HG03175 (cell line): ENCODE results near the gene BLVRB.

ENCODE experiments used
- ATAC-seq: cut with Tn5 transposase; IDR thresholded peaks from one replicate; pipeline ENCODE4 v1.9.1; 2021; ENCODE audit warnings: mild to moderate bottlenecking, moderate library complexity; ENCODE audit not compliant: unreplicated experiment

The BLVRB gene

DNA sequence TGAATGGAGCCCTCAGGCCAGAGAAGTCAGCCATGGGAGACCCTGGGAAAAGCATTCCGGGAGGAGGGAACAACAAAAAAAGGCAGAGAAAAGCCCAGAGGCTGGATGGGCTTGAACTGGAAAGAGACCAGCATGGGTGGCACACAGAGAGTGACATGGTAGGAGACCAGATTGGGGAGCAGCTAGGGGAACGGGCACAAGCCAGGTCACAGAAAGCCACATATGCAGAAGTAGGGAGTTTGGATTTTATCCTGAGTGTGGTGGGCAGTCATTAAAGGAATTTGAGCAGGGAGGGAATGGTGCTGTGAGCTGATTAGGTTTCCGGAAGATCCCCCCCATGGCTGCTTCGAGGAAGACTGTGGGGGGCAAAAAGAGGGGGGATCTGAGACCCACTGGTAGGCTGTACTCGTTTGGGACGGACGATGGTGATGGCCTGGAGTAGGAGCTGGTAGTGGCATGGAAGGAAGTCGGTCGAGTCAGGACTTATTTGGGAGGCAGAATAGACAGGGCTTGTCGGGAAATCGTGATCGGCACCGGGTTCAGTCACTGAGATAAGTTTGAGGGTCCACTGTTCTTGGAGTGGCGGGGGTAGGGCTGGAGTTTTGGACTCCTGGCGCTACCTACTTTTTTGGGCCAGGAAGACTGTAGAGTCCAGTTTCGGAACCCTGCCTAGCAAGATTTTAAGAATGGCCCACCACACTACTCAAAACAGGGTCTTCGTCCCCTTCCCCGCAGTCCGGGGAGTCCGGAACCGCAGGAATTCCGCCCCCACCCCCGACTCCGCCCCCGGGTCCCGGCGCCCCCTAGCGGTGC is 40.7 kb downstream of the BLVRB start:
- no peak for ATAC-seq

DNA sequence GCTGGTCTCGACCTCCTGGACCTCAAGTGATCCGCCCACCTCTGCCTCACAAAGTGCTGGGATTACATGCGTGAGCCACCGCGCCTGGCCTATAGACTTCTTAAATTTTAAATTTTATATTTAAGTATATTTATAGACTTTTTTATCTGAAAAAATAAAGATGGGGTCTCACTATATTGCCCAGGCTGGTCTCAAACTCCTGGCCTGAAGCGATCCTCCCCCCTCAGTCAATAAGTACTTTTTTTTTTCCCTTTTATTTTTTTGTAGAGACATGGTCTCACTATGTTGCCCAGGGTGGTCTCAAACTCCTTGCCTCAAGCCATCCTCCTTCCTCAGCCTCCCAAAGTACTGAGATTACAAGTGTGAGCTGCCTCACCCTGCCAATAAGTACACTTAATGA is 41.6 kb downstream of the BLVRB start:
- no peak for ATAC-seq

DNA sequence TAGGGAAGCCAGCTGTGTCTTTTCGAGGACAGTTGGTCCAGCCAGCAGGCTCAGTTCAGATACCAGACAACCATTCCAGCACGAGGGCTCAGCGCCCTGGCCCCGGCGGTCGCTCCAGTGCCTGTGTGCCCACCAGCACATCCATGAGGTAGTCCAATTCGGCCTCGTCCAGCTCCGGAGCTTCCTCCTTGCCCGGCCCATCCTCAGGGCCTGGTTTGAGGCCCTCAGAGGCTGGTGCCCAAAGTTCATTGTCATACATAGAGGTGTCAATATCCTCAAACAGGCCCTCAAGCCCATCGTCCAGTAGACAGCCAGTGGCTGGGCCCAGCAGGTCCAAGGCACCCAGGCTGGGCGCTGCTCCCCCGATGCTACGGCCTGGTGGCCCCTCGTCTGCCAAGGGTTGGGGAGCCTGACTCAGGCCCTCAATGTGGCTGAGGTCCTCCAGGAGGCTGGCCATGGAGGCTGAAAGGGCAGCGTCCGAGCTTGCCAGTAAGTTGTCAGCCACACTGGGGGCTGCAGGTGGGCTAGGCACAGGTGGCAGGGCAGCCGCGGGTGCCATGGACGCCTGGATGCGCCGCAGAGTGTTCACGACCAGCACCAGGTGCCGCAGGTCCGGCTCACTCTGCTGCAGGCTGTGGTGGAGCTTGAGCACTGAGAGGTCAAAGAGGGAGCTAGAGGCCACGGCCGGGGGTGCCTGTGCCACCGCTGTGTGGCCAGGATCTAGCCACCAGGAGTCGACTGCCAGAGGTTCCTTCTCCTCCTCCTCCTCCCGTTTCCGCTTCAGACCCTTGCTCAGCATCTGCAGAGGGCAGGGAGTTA is 42.6 kb downstream of the BLVRB start:
- ATAC-seq = no peak

DNA sequence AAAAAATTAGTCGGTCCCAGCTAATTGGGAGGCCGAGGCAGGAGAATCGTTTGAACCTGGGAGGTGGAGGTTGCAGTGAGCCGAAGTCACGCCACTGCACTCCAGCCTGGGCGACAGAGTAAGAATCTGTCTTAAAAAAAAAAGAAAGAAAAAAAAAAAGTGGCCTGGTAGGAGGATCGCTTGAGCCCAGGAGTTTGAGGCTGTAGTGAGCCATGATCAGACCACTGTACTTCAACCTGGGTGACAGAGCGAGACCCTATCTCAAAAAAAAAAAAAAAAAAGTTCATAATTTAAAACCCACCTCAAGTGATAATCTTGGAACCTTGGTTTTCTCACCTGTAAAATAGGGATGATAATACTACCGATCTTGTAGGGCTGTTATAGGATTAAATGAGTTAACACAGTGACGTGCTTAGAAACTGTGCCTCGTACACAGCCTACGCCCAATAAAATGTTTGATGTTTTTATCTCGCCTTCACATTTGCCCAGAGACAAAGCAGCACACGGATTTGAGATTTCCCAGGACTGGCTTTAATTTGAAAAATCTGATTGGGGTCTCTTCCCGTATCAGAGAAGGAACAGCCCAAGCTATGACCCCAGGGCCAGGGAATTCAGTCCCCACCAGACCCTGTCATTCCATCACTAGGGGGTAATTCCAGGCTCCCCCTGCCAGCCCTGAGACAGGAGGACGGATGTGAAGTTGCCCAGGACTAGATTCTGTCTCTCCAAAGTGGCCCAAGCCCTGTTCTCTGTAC is 43.4 kb downstream of the BLVRB start:
- ATAC-seq = no peak

DNA sequence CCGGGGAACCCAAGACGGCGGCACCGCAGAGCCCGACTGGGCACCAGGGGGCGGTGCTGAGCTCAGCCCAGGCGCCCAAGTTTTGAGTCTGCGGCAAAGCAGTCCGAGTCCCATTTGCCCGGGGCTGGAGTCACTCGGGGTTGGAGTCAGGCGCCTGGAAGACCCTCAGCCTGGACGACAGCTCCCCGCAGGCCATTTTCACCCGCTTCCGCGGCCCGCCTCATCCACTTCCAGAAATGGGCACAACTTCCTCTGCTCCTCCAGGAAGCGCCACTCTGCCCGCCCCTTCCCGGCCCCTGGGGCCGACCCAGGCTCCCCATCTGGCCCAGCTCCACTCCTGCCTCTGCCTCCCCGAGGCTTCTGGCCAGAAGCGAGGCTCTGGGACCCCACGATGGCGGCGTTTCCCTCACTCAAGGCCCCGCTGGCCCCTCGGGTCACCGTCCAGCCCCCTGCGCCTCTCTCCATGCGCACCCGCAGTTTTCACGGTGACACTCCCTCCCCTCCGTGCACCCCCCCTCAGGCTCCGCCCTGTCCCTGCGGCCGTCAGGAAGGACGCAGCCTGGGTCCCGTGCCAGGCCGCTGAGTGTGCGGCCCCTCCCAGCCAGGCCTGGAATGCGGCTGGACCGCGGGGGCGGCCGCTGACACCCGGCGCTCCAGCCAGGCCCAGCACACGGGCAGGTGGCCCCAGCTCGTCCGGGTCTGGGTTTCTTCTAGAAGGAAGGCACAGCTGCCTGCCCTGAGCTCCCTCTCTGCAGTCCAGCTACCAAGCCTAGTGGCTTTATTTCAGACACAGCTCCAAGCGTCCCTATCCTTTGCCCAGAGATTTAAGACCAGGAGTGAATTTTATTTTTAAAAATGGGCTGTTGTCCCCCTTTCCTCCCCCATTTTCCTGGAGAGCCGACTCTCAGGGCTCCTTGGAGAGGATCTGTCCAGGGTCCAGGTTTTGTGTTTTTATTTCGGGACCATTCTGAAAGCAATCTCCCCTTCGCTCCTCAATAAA is 44.5 kb downstream of the BLVRB start:
- peak; percentile 44 for ATAC-seq

DNA sequence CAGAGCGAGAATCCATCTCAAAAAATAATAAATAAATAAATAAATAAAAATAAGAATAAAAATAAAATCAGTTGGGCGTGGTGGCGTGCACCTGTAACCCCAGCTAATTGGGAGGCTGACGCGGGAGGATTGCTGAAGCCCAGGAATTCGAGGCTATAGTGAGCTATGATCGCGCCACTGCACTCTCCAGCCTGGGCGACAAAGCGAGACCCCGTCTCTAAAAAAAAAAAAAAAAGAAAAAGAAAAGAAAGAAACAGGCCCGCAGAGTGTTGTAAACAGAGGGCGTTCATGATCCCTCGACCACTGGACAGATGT is 45.1 kb downstream of the BLVRB start:
- ATAC-seq = no peak

DNA sequence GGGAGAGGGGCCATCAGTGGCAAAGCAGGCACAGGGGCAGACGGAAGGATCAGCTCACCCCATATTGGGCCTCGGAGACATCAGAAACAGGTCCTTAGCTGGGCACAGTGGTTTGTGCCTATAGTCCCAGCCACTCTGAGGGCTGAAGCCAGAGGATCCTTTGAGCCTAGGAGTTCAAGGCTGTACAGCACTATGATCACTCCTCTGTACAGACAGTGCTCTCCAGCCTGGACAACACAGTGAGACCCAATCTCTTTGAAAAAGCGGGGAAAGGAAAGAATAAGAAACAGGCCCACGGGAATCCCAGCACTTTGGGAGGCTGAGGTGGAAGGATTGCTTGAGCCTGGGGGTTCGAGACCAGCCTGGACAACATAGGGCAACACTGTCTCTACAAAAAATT is 45.8 kb downstream of the BLVRB start:
- no peak for ATAC-seq

DNA sequence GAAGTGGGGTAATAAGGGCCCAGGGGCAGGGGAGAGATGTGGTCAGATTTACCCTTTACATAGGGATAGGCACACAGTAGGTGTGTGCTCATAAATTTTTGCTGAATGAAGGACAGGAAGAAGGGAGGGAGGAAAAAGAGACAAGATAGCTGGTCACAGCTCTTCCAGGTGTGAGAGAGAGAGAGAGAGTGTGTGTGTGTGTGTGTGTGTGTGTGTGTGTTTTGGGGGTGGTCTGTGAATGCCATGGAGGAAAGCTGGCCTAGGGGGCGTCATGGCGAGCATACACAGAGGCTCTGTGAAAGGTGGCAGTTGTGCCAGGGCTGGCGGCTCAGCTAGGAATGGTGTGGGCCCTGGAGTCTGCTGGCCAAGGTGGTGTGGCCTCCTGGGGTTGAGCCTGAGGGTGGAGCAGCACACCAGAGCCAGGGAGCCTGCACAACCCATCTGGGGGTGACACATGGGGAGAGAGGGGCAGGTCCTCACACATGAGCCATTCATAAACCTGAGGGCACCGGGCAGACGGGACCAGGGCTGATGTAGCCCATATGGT is 46.4 kb downstream of the BLVRB start:
- no peak for ATAC-seq

DNA sequence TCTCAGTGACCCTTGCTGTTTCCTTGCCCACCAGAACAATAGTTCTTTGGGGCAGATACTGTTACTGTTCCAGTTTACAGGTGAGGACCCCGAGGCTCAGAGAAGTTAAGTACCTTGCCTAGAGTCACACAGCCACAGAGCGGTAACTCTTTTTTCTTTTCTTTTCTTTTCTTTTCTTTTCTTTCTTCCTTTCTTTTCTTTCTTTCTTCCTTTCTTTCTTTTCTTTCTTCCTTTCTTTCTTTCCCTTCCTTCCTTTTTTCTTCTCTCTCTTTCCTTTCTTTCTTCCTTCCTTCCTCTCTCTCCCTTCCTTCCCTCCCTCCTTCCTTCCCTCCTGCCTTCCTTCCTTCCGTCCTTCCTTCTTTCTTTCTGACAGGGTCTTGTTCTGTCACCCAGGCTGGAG is 47.5 kb downstream of the BLVRB start:
- ATAC-seq = no peak

DNA sequence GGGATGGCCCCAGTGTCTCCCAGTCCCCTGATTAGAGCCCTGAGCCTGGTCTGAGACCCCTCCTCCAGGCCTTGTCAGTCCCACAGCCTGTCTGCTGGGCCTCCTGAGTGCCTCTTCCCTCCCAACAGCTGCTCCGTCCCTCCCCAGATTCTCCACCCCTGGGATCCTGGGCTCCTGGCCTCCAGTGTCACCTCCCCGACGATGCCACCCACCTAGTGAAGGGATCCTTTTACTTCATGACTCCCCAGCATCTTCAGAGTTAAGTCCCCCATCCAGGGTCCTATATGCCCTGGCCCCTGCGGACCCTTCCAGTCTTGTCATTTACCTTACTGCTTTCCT is 47.9 kb downstream of the BLVRB start:
- ATAC-seq = no peak

DNA sequence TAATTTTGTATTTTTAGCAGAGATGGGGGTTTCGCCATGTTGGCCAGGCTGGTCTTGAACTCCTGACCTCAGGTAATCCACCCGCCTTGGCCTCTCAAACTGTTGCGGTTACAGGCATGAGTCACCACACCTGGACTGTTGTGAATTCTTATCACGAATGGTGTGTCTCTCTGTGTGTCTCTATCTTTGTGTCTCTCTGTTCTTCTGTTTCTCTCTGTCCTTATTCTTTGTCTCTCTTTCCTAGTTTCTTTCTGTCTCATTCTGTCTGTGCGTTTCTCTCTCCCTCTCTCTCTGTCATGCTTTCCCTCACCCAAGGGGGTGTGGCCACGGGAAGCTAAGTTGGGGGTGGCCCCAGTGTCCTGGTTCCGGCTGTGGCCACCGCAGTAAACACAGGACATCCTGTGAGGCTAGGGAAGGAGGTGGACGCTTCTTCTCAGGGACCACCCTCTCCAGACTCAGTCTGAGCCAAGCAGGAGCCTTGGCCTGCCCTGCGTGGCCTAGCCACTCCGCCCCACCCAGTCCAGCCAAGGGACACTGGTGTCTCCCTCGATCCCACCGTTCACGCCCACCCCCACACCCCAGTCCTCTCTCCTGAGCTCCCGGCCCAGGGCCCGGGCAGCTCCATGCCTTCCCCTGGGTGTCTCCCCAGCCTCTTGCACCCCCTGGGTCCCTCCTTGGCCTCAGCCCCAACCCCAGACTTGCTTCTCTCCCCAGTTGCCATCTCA is 48.5 kb downstream of the BLVRB start:
- ATAC-seq = no peak

DNA sequence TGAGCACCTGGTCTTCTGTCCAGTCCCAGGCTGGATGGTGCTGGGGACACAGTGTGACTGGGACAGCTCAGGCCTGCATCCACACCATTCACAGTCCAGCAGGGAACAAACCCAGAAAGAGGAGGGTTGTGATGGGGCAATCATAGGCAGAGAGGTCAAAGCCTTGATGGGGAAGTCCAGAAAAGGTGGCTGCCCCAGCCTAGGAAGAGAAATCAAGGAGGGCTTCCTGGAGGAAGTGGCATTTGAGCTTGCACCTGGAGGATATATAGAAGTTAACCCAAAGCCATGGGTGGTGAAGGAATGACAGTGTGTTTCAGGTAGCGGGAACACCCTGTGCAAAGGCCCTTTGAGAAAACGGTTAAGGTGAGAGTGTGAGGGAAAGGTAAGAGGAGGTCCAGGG is 49.8 kb downstream of the BLVRB start:
- ATAC-seq = no peak

DNA sequence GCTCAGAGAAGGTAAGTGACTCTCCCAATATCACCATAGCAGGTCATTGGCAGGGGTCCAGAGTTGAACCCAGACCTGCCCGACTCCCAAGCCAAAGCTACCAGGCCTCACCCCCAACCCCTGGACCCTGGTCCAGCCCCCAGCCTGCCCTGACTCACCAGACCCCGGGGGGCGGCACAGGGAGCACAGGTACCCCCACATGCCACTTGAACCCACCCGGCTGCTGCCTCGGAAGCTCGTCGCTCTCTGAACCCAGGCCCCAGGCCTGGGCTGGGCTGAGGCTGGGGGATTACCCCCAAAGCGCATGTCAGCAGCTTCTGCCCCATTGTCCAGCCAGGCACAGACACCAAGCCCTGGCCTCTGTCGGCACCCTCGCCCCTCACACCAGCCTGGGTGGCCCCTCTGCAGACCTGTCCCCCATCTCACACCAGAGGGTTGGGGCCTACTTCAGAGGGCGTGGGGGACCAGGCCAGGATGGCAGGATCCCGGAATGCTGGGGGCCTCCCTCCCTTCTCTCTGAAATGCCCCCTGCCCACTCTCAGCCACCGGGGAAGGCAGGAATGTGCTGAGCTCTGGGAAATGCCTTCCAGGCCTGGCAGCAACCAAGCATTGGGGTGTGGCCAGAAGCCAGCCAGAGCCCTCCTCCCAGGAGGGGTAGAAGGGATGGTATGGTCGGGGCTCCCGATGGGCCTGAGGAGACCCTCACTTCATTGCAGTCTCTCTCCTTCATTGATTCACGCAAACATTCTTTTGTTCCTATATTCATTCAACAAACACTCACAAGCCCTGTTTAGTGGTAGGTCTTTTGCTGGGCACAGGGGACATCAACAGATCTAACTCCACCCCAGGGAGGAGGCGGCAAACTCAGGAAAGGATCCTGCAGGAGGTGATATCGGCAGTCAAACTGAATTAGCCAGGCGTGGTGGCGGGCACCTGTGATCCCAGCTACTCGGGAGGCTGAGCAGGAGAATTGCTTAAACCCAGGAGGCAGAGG is 50.7 kb downstream of the BLVRB start:
- no peak for ATAC-seq

DNA sequence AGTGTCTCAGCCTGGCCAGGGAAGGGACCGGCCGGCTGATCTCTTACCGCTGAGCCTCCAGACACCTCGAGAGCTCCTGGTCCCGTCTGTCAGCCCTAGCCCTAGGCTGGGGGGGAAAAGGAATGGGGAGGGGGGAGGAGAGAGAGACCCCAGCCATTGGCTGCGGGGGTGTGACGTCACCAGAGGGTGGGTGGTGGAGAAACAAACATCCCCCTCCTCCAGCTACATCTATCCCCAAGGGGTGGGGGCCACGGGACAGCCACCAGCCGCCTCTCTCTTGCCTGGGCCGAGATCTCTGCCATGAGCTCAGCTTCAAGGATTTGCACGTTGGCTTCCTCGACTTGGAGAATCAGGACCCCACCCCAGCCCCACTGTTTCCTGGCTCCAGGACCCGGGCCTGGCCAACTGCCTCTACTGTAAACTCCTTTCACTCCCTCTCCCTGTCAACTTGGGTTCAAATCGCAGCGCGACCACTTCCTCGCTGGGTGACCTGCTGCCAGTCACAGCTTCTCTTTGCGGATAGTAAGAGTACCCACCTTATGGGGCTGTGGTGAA is 52.2 kb downstream of the BLVRB start, which contains the start of gene PRX:
Gene PRX, minus strand, starts transcription at position 88 of the 555 bp plus-strand sequence. CDS start 5,446 bp downstream, outside the sequence.
- ATAC-seq = no peak

DNA sequence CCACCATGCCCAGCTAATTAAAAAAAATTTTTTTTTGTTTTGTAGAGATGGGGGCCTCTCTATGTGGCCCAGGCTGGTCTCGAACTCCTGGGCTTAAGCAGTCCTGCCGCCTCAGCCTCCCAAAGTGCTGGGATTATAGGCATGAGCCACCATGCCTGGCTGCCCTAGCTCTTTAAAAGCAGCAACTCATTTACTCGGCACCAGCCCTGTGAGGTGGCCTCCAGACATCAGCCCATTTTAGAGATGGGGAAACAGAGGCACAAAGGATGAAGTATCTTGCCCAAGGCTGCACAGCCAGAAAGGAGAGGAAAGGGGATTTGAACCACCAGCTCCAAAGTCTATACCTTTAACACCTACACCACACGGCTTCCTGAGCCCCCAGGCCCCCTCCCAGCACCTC is 52.7 kb downstream of the BLVRB start:
- no peak for ATAC-seq

DNA sequence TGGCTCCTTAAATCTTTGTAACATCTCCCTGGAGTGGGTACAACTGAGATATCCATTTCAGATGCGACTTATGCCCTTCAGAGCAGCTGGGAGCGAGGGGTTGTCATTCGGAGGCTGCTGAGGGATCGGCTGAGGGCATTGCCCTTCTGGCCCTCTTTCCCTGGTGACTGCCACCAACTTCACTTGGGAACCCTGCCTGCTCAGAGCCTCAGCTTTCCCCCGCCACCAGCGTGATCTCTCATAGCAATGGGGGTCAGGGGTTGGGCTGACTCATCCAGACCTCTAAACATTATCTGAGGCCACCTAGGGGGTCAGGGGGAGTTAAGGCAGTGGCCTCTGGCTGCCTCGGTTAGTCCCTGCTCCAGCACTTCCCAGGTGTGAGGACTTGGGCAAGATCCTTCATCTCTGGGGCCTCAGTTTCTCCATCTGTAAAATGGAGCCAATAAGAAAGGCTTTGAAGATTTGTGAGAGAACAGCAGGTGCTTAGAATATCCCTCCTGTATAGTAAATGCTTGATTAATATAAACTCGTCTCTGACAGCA is 53.5 kb downstream of the BLVRB start:
- no peak for ATAC-seq

DNA sequence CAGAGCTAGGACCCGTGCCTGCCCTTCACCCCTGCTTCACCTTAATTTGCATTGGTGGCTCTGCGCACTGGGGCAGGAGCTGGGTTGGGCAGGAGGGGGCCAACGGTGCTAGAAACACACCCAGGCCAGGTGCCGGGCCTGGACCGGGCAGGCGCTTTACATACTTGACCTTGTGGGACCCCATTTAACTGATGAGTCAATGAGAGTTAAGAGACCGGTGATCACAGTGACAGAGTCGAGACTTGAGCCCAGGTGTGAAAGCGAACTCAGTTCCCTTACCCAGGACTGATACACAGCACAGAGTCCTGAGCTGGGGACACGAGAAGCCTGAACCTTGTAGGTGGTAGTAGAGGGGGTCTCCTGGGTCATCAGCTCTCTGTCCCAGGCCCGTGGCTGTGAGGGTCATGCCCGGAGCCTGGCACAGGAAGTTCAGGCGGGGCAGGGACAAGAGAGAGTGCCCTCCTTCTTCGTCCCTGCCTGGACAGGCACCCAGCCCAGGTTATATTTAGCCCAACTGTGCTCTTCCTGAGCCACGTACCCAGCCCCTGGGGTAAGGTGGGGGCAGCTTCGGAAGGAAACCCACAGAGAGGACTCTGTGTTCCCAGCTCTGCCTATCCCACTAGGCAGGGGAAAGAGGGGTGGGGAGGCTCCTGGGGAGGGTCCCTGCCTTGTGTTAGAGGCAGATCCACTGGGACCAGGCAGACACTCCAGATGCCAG is 54.3 kb downstream of the BLVRB start:
- no peak for ATAC-seq
